Right lobe of liver (tissue), 4 donors: Measurements from ENCODE around the gene PRKD2.

Source experiments
- CTCF ChIP-seq, 4 donors: fragments of 200-600 bp in 3 of 4; fragments of 450-650 bp in 1 of 4; IDR thresholded peaks; one replicate each; pipeline versions ENCODE4 v1.5.1 to v1.8.0; 2016 to 2022; ENCODE audit warnings: antibody characterized with exemption in 4 of 4, mild to moderate bottlenecking in 2 of 4
- POLR2A ChIP-seq: fragments of 450-650 bp; IDR thresholded peaks from one replicate; pipeline ENCODE4 v1.6.1; 2017; ENCODE audit warnings: antibody characterized with exemption, mild to moderate bottlenecking
- donor health status: DM: no; HTN: no; CAD: no.
- donor health status: DM: no; HTN: no; CAD: no.
- donor health status: DM: no; HTN: yes; CAD: no.

- TF ChIP-seq CTCF (IDR thresholded peaks at IDR 0.05) (no peak), POLR2A (no peak)
These were observed 19.5 kb downstream of the PRKD2 start for GRCh38 chr19:46697204-46697960.
